HG02884 (cell line): ENCODE results near the gene PDZD11.
A peak's percentile ranks its signal among the peaks of the same experiment; 100 is the strongest.
"Not testable (repeated sequence)": the region's sequence is repeated elsewhere in the genome, so short reads cannot be mapped to it uniquely, and the experiment has no call there.

Experiments used
- ATAC-seq: cut with Tn5 transposase; IDR thresholded peaks from one replicate; pipeline ENCODE4 v1.9.1; 2021; ENCODE audit warnings: mild to moderate bottlenecking, moderate library complexity; ENCODE audit not compliant: unreplicated experiment

The PDZD11 gene

GRCh38 chrX:70289793-70290770, at the start of gene PDZD11, which contains the start of gene KIF4A:
Gene PDZD11, minus strand, starts transcription at chrX:70289927. Its CDS starts 586 bp downstream, at chrX:70289341.
Gene KIF4A, plus strand, starts transcription at chrX:70290104. Its CDS starts 355 bp downstream, at chrX:70290459.
- peak; percentile 97 for ATAC-seq

GRCh38 chrX:70338290-70338689, 48.6 kb upstream of the PDZD11 start:
- no peak for ATAC-seq

- peak; percentile 100 for ATAC-seq
Observed at GRCh38 chrX:70336767-70337166, 47.0 kb upstream of the PDZD11 start.

- ATAC-seq, result no peak
Observed at GRCh38 chrX:70332600-70332999, 42.9 kb upstream of the PDZD11 start.

- no peak for ATAC-seq
Observed at GRCh38 chrX:70331161-70331560, 41.4 kb upstream of the PDZD11 start.

- no peak for ATAC-seq
Observed at GRCh38 chrX:70324326-70324725, 34.6 kb upstream of the PDZD11 start.

- not testable (repeated sequence) for ATAC-seq
Observed at GRCh38 chrX:70323628-70324027, 33.9 kb upstream of the PDZD11 start.

- no peak for ATAC-seq
Observed at GRCh38 chrX:70322784-70323183, 33.1 kb upstream of the PDZD11 start.

GRCh38 chrX:70313503-70313902, 23.8 kb upstream of the PDZD11 start:
- no peak for ATAC-seq

GRCh38 chrX:70301716-70302115, 12.0 kb upstream of the PDZD11 start:
- no peak for ATAC-seq

- no peak for ATAC-seq
Observed at GRCh38 chrX:70293621-70294020, 3.9 kb upstream of the PDZD11 start.

- ATAC-seq, result no peak
Observed at GRCh38 chrX:70292788-70293187, 3.1 kb upstream of the PDZD11 start.

- ATAC-seq, result no peak
Observed at GRCh38 chrX:70289168-70289792, 447 bp downstream of the PDZD11 start.

GRCh38 chrX:70281951-70282350, 7.8 kb downstream of the PDZD11 start, which contains the start of gene RAB41:
Gene RAB41, plus strand, starts transcription at chrX:70282172. Its CDS starts 46 bp downstream, at chrX:70282218.
- ATAC-seq, result no peak

- ATAC-seq, result no peak
Observed at GRCh38 chrX:70280573-70280972, 9.2 kb downstream of the PDZD11 start.

GRCh38 chrX:70279081-70279480, 10.6 kb downstream of the PDZD11 start:
- ATAC-seq, result no peak

- not testable (repeated sequence) for ATAC-seq
Observed at GRCh38 chrX:70274029-70274428, 15.7 kb downstream of the PDZD11 start.

- no peak for ATAC-seq
Observed at GRCh38 chrX:70268034-70268433, 21.7 kb downstream of the PDZD11 start, which contains the start of gene ARR3. Gene ARR3, plus strand, starts transcription at chrX:70268334. Its CDS starts 1,052 bp downstream, at chrX:70269386.

- ATAC-seq, result no peak
Observed at GRCh38 chrX:70264784-70265183, 24.9 kb downstream of the PDZD11 start.

- ATAC-seq, result peak; percentile 54
Observed at GRCh38 chrX:70262952-70263567, 26.7 kb downstream of the PDZD11 start.

- no peak for ATAC-seq
Observed at GRCh38 chrX:70260104-70260503, 29.6 kb downstream of the PDZD11 start, which contains the start of gene P2RY4. Gene P2RY4, minus strand, starts transcription at chrX:70260204. Its CDS starts 580 bp downstream, at chrX:70259624.
